Cerebellar cortex (tissue), 1 donor: ENCODE measurements around the gene GRIK1.

ENCODE experiments used
- DNase-seq: peaks from one replicate; pipeline ENCODE4 v3.0.0-alpha.2; 2015; ENCODE audit warnings: low spot score

The GRIK1 gene

DNA sequence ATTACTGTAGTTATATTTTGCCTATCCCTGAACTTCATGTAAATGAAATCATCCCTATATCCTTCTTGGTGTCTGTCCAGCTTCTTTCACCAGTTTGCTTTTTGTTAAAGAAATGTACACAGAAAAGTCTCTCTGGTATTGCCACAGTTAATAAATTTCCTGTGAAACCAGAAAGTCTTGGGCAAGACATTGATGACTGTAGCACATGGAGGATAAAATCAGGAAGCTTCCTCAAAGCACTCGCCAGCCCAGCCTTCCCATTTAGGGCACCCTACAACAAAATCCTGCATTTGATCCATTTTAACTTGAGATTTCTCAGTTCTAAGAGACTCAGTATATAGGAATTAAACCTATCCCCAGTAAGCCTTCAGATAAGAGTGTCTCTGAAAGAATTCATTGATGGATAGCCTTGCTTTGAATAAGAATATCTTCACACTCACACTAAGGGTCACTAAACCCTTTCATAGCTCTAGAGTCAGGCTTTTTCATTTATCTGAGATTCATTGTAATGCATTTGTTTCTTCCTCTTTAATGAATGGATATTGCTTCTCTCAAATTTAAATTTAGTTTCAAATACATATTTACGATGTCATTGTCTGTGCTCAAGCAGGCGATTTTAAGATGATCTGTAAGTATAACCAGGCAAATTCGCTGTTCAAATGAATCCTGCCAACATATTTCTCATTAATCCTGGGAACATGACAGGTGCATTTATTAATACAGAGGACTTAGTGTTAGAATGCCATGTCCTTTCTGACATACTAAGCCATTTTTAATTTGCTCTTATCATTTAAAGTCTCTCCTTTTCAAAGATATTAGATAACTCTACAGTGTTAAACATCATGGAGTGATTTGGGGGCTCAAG is 153.1 kb downstream of the GRIK1 start:
- DNase-seq, result no peak

DNA sequence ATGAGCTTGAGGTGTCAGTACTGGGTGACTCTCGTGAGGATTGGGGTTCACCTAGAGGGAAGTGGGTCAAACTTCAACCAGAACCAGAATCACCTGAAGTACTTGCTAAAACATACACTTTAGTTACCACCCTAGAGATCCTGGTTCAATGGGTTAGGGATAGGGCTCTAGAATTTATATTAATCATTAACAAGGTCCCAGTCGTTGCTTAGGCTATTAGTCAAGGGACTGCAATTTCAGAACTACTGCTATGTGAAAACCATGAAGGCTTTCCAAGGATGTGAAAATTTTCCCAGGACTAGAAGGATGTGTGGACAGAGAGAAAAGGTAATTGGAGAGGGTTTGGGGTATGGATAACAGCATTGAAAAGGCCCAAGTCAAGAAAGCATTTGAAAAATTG is 162.6 kb downstream of the GRIK1 start:
- no peak for DNase-seq

DNA sequence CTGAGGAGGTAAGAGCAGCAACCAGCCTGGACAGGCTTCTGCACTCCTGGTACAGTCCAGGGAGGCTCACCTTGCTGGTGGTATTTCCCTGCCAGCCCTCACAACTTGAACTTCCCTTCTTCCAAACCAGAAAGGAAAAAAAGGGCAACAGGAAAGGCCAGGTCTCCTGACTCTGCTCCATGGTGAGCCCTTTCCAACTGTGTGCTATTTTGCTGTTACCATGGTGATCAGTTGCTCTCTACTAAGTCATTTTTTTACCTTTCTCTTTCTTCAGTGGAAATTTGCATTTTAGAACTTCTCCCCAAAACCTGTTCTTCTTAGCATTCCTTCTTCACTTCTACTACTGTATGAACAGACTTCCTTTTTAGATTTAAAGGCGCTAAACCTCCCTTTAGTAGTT is 164.3 kb downstream of the GRIK1 start:
- DNase-seq, result no peak

DNA sequence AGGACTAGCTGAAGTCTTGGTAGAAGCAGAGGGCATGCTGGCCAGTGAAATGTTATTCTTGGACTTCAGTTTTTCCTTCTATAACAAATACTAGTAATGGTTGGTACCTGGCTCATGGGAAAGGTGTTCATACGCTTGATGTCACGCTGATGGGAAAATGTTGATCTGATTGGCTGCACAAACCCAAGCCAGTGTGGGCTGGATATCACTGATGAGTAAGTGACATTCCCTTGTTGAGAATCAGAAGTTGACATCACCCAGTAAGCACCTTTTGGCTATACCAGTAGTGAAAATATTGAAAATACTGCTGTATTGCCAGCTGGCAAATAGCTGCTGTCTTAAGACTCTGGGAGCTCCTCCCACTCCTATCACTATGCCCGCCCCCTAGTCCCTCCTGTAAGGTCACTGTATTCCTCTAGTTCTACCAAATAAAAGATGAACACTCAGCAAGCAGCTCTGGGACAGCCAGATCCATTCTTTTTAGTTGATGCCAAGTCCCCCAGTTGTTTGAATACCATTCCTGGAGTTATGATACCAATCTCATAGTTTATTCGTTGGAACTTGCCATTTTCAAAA is 168.2 kb downstream of the GRIK1 start:
- DNase-seq, result no peak

DNA sequence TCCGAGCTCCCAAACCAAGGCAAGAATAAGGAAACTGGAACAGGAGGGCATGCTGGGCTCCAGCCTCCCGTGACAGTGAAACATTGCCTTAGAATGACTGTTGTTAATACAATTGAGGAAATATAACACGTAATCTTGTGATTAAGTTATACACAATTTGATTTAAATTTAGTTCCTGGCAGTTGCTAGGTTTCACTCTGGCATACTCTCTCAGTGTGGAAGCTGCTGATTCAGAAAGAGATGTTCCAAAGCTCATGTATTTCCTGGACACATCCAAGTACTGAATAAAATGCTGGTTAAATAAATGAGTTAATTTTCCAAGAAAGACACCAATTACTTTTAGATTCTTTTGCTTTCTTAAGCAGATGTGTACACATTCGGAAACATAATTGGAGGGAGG is 176.1 kb downstream of the GRIK1 start:
- DNase-seq, result no peak

DNA sequence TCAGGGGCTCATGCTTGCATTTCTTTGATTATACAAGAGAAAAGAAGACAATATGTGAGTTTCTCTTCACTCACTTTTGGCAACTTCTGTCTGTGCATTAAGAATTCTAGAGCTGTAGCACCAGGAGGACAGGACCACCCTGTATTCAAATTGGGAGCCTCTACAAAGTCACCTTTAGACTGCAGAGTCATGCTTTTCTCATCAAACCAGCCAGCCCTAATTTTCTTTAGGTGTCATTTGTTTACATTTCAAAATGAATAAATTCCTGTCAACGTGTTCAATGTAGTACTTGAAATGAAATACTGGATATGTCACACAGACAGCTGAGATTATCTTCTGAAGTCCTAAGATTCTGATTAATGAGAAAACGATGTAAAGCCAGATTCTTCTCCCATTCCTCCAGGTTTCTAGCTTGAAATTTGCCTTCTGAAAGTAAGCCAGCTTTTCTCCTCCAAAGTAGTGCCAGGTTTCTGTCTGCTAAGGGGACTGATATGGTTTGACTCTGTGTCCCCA is 177.2 kb downstream of the GRIK1 start:
- no peak for DNase-seq

DNA sequence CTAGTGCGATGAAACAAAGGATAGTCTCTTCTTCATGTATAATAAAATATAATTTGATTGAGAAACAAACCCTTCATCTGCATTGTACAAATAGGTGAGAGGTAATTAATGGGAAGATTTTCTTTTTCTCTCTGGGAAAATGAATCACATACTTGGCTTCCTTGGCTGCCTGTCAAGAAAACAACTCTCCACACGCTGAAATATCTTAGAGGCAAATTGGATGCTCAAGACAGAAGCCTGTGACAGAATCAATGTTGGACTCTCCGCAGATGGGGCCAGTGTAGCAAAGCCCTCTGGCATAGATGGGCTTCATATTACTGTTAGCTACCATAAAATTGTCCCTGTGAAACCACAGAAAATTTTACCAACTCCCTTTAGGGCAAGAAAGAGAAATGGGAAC is 186.6 kb downstream of the GRIK1 start:
- no peak for DNase-seq

DNA sequence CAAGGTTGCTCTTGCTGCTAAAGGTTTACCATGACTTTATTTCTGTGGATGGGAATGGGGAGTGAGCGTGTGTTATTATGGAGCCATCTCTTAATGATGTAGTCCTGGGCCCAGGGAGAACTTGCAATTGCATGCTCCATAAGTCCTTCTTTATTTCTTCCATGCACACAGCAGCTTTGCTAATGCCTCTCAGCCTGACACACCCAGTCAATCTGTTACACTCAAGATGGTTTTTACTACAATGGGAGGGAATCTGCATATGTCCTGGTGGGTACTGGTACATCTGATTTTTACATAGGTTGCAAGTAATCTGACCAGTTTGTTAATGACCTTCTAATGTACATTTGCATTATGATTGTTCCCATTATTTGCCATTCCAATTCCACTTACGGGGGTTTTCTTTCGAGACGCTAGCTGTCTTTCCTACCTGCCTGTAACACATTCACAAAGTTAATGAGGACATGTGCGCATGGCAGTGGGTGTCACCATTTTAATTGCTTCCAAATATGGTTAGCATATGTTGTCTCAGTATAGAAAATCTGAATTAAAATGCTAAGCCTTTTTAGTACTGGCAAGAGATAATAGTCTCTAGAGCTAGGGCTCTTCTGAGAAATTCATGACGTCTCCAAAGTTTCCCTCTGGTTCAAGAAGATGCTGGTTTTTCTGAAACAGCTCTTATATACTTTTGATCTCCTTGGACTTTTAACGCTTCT is 188.2 kb downstream of the GRIK1 start:
- no peak for DNase-seq

DNA sequence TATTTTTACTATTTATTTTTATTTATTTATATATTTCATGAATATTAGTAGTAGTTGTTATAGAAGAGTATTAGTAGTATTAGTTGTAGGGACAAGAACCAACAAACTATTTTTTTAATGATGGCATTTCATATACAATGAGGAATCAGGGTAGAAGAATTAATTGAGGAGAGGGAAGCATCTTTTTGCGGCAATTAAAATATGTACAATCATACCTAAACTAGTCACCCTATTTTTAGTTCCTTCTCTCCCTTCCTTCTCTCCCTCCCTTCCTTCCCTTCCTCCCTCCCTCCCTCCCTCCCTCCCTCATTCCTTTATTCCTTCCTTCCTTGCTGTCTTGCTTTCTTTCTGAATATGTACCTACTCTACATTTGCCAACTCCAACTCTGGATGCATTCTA is 189.8 kb downstream of the GRIK1 start:
- DNase-seq, result no peak

DNA sequence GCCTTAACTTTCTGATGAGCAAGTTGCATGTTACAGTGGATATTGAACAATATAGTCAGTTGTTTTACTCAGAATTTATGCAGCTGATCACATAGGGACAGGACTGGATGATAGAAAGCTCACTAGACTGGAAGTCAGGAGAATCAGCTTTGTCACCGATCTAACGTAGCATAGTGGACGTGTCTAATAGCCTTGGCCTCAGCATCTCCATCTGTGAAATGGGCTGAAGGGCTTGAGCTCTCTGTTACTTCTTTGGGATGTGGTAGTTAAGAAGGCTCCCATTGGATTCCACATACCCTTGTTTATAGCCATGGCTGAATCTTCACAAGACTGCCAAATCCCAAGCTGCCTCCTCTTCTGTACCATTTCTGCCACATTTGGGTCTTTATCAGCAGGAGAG is 190.6 kb downstream of the GRIK1 start:
- DNase-seq, result no peak

DNA sequence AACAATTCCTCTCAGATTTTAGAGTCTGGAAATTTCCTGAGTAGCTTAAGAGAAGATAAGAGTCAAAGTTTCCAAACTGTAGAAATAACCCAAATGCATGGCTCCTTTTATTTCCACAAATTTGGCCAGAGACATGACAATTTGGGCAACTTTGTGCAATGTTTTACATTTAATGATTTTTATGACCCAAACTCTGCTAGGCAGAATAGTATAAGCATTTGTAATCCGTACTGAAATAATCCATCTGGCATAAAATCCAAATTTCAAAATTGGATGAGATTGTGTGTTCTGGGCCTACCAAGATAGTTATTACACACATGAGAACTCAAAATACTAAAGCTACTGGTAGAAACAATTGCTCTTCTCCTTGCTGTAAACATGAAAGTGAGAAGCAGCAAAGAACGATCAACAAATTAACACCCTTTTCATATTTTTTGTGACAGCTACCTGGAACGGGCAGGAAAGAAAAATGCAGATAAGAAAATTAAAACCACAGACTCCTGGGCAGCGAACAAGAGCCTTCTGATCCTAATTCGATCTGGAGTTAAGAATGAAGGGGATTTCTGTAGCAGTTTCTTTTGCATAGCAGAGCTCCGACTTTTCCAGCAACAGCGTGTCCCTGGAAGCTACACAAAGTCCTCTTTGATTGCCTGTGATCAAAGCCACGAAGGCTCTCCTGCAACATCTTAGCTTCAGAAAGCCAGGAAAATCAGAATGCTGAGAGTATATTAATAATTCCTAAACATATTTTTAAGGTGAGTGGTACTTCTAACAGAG is 191.2 kb downstream of the GRIK1 start:
- DNase-seq, result no peak

DNA sequence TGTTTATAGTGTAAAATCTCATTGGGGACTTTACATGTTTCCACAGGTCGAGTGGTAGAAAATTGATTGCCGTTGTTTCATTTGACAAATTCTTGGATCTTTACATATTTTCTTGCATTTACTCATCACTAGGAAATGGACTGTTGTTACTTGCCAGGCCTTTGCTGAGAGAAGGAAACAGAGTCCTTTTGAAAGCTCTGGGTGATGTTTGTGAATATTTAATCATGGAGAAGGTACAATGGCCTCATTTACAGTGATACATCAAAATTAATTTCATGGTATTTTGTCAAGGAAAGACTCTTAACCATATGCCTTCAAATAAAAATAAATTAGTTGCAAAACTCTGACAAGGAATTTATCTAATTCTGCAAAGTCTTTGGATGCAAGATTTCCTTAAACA is 198.0 kb downstream of the GRIK1 start:
- no peak for DNase-seq

DNA sequence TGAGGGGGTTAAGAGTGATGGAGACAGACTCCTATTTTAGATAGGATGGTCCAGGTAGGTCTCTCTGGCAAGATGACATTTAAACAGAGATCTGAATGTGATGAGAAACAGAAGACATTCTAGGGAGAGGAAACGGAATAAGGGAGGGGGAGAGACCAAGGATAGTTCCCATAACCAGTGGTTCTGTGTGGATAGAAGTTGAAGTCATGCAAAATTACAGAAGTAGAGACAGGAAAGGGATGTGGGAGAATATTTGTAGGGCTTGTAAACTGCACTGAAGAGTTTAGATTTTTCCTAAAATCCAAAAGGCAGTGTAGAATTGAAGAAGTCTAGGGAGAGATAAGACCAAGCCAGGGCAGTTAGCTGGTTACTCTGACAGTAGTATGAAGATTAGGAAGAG is 200.6 kb downstream of the GRIK1 start:
- no peak for DNase-seq

DNA sequence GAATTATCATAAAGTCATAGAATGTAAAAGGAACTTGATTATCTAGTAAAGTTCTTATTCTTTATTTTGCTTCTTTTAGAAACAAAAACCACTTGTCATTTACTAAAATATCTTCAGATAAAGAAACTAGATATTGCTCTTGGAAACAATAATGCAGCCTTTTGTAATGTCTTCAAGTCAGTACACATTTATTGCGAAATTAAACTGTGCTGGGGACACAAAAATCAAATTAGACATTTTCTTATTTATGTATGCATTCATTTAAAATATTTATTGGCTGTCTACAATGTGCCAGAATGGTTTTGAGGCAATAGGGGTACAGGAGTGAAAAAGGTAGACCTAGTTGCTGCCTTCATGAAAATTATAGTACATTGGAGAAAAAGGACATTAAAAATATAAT is 201.1 kb downstream of the GRIK1 start:
- no peak for DNase-seq

DNA sequence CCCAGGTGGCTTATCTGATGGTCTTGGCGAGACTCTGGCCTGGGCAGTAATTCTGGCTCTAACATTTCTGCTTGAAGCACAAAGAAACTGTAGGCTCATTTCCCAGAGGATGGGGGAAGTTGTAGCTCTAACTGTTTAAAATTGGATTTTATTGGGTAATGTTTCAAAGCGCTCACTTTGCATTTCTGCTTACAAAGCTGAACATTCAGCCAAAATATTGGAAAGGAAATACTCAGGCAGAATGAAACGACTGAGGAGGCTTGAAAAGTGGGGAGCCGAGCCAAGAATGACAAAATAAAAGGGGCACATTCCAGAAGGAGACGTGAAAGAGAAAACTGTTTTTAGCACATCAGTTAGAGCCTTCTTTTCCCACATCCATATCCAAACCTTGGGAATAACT is 202.6 kb downstream of the GRIK1 start:
- DNase-seq, result peak; percentile 29

DNA sequence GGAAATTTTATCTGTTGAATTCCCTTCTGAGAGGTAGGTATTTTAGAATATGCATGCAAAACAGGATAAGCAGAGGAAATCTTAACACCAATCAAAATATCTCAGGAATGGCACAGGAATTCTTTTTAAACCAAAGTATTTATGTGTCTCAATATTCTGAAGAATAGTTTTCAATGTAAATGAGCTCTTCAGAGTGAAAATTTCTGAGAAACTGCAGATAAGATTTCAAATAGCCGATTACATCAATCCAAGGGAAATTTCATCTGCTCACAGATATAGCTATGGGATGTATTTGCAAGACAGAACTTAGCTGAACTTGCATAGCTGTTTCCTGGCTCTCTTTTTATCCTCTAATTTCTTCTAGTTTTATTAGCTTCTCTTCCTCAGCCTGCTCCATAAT is 209.5 kb downstream of the GRIK1 start:
- no peak for DNase-seq

DNA sequence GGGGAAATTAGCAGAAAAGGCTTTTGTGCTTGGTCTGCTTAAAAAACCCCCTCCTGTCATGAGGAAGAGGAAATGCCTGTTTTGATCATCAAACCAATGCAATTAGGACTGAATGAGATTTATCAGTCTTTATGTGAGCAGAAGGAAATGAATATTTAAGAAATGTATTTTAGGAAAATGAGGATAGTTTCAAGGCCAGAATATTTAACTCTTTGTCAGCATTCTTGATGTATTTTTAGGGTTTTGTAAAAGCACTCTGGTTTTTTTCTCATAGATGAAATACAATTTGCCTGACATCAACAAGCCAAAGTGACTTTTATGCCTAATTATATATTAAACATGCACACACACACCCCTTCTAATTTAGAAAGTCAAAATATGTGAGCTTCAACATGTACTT is 213.8 kb downstream of the GRIK1 start:
- DNase-seq, result no peak

DNA sequence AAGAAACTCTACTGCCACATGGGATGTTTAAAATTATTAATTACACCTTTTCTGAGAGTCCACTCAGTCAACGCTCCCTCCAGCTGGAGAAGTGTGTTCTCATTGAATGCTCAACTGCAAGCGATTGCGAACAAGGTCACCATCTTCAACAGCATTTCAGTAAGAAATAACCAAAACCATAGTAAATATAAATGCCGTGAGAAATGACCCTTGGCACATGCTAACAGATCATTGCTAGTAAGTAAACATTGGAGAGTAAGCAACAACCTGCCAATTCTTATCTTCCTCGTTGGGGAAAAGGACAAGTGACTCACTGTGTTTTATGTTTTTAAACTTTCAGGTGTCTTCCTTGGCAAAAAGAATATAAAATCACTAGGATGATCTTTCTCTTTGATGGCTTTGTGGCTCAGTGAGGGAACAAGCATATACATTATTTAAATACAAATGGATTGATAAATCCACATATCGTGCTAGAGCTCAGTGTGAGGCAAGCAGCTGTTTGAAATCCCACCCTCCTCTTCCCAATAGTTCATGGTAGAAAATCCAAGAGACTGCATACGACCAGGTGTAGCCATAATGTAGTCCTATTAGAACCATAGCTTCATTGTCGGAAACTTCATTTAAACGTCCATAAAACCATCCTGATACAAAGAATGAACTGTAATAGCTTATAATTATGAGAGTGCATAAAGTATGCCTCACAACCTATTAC is 214.6 kb downstream of the GRIK1 start:
- DNase-seq, result no peak

DNA sequence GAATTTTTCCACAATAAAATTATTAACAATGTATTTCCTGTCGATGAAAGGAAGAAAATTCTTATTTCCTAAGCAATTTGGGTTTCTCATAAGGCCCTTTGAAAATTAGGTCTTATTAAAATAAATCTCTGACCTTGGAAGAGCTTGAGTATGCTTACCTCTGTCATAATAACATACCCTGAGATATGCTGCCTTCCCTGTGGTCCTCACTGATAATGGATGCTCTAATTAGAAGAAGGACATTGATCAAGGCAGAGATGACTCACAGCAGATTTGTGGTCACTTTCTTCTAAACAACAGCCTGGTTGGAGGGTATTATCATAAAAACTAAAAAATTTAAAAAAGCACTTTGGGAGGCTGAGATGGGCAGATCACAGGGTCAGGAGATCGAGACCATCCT is 217.8 kb downstream of the GRIK1 start:
- DNase-seq, result no peak

DNA sequence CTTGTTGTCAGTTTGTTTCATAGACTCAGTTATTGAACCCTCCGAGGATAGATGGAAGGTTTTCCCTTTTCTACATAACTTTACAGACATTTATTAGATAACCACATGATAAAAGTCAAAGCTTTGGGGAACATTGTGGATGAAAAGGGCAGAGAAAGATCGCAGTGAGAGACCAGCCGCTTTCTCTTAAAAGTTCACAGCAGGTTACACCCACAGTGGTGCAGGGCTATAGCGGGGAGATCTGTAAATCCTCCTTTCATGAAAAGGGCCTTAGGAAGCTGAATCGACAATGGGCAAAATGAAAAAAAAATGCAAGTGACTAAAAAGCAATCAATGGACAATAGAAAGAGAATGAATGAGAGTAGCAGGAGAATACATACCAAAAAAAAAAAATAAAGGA is 218.6 kb downstream of the GRIK1 start:
- DNase-seq, result no peak

DNA sequence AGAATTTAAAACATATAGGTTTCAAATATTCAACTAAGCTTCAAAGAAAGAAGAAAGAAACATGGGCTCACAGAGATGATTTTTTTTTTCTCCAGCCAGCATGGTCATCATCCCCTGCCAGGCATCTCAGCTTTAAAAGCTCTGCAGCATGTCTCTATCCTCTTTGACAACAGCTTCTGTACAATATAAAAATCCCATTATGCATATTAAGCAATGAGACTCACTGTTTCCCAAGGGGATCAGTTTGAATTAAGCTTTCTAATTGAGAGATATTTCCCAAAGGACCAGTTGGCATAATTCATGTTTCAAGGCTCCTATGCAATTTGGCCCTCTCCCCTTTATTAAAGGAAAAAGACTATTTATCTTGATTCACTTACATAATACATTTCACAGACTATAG is 220.3 kb downstream of the GRIK1 start:
- no peak for DNase-seq
